Activated naive CD8-positive, alpha-beta T cell treated with anti-CD3 and anti-CD28 coated beads, Interleukin-2, amount 50 U/mL, for 24 hours (primary cell): ENCODE results near the gene SLC6A16.
"Not testable (repeated sequence)": the region's sequence is repeated elsewhere in the genome, so short reads cannot be mapped to it uniquely, and the experiment has no call there.

Source experiments
- ATAC-seq: fragments of 150-1000 bp; cut with Tn5 transposase; one replicate; pipeline ENCODE4 v1.10.0; 2021
- DNase-seq: peaks from one replicate; pipeline ENCODE4 v3.0.0; 2021
- H3K27ac Mint-ChIP-seq: one replicate; pipeline ENCODE4 v1.8.0; 2021; ENCODE audit warnings: mild to moderate bottlenecking, mixed read lengths
- H3K27me3 Mint-ChIP-seq: one replicate; pipeline ENCODE4 v1.8.0; 2021; ENCODE audit warnings: mixed read lengths
- H3K36me3 Mint-ChIP-seq: one replicate; pipeline ENCODE4 v1.8.0; 2021; ENCODE audit warnings: low read depth, mixed read lengths
- H3K4me1 Mint-ChIP-seq: one replicate; pipeline ENCODE4 v1.8.0; 2021; ENCODE audit warnings: mixed read lengths
- H3K4me3 Mint-ChIP-seq: one replicate; pipeline ENCODE4 v1.8.0; 2021; ENCODE audit warnings: mild to moderate bottlenecking, moderate library complexity, mixed read lengths
- H3K9me3 Mint-ChIP-seq: one replicate; pipeline ENCODE4 v1.8.0; 2021; ENCODE audit warnings: mixed read lengths

The SLC6A16 gene

GRCh38 chr19:49327878-49328544 lies 3.0 kb upstream of the SLC6A16 start:
- Mint-ChIP-seq H3K36me3 (peaks cover 12% of the 10 kb centered on the region), H3K27ac (peak overlapping the region; percentile 80), H3K4me3 (no peak overlapping the region), H3K9me3 (no peaks in the 10 kb centered on the region), H3K4me1 (peaks cover 65% of the 10 kb centered on the region), H3K27me3 (no peaks in the 10 kb centered on the region)
- ATAC-seq (peak; percentile 29), DNase-seq (peak; percentile 56)

- Mint-ChIP-seq H3K27me3 (no peaks in the 10 kb centered on the region), H3K27ac (peak overlapping the region; percentile 74), H3K36me3 (peaks cover 17% of the 10 kb centered on the region), H3K4me1 (peaks cover 47% of the 10 kb centered on the region), H3K4me3 (peak overlapping the region; percentile 1), H3K9me3 (no peaks in the 10 kb centered on the region)
- ATAC-seq (no peak), DNase-seq (no peak)
Observed at GRCh38 chr19:49326165-49326704, 1.2 kb upstream of the SLC6A16 start.

GRCh38 chr19:49325756-49326155 lies 765 bp upstream of the SLC6A16 start:
- H3K9me3 Mint-ChIP-seq, DNase-seq, ATAC-seq, H3K27me3 Mint-ChIP-seq, H3K27ac Mint-ChIP-seq, H3K4me3 Mint-ChIP-seq: not testable (repeated sequence)
- peaks cover 43% of the 10 kb centered on the region for H3K4me1 Mint-ChIP-seq
- peaks cover 14% of the 10 kb centered on the region for H3K36me3 Mint-ChIP-seq

GRCh38 chr19:49318296-49318695 lies 6.7 kb downstream of the SLC6A16 start:
- H3K4me1 Mint-ChIP-seq, result peaks cover 4% of the 10 kb centered on the region
- H3K27ac Mint-ChIP-seq, result no peak overlapping the region
- peaks cover 10% of the 10 kb centered on the region for H3K9me3 Mint-ChIP-seq
- no peak overlapping the region for H3K4me3 Mint-ChIP-seq
- H3K27me3 Mint-ChIP-seq, result no peaks in the 10 kb centered on the region
- ATAC-seq, result no peak
- peaks cover 18% of the 10 kb centered on the region for H3K36me3 Mint-ChIP-seq
- DNase-seq, result no peak

- Mint-ChIP-seq H3K27me3 (no peaks in the 10 kb centered on the region), H3K4me3 (no peak overlapping the region), H3K36me3 (peaks cover 14% of the 10 kb centered on the region), H3K27ac (no peak overlapping the region), H3K4me1 (peaks cover 4% of the 10 kb centered on the region), H3K9me3 (peaks cover 10% of the 10 kb centered on the region)
- DNase-seq (no peak), ATAC-seq (no peak)
Observed at GRCh38 chr19:49316284-49316683, 8.7 kb downstream of the SLC6A16 start.

GRCh38 chr19:49315111-49315510 lies 9.9 kb downstream of the SLC6A16 start:
- H3K36me3 Mint-ChIP-seq, result peaks cover 20% of the 10 kb centered on the region
- H3K9me3 Mint-ChIP-seq, result peaks cover 10% of the 10 kb centered on the region
- no peaks in the 10 kb centered on the region for H3K27me3 Mint-ChIP-seq
- peaks cover 4% of the 10 kb centered on the region for H3K4me1 Mint-ChIP-seq
- no peak overlapping the region for H3K27ac Mint-ChIP-seq
- ATAC-seq (no peak), DNase-seq (no peak)
- H3K4me3 Mint-ChIP-seq, result no peak overlapping the region

GRCh38 chr19:49309087-49309486 lies 15.9 kb downstream of the SLC6A16 start:
- Mint-ChIP-seq H3K4me3 (no peak overlapping the region), H3K4me1 (no peaks in the 10 kb centered on the region), H3K27ac (no peak overlapping the region), H3K27me3 (no peaks in the 10 kb centered on the region), H3K36me3 (peaks cover 6% of the 10 kb centered on the region), H3K9me3 (no peaks in the 10 kb centered on the region)
- DNase-seq (no peak), ATAC-seq (no peak)

GRCh38 chr19:49306734-49307133 lies 18.3 kb downstream of the SLC6A16 start:
- ATAC-seq, H3K27ac Mint-ChIP-seq, DNase-seq, H3K36me3 Mint-ChIP-seq, H3K4me1 Mint-ChIP-seq, H3K9me3 Mint-ChIP-seq, H3K27me3 Mint-ChIP-seq, H3K4me3 Mint-ChIP-seq: not testable (repeated sequence)

GRCh38 chr19:49301866-49302252 lies 23.1 kb downstream of the SLC6A16 start:
- Mint-ChIP-seq H3K27me3 (no peaks in the 10 kb centered on the region), H3K27ac (no peak overlapping the region), H3K4me3 (no peak overlapping the region), H3K9me3 (peaks cover 8% of the 10 kb centered on the region), H3K36me3 (no peaks in the 10 kb centered on the region), H3K4me1 (peaks cover 3% of the 10 kb centered on the region)
- DNase-seq (no peak), ATAC-seq (no peak)

GRCh38 chr19:49301165-49301865 lies 23.7 kb downstream of the SLC6A16 start:
- Mint-ChIP-seq H3K36me3 (no peaks in the 10 kb centered on the region), H3K9me3 (peaks cover 8% of the 10 kb centered on the region), H3K27me3 (no peaks in the 10 kb centered on the region), H3K4me3 (no peak overlapping the region), H3K27ac (no peak overlapping the region), H3K4me1 (peaks cover 3% of the 10 kb centered on the region)
- peak; percentile 88 for DNase-seq
- peak; percentile 99 for ATAC-seq

- not testable (repeated sequence) for H3K27me3 Mint-ChIP-seq, H3K4me3 Mint-ChIP-seq, DNase-seq, H3K9me3 Mint-ChIP-seq, ATAC-seq, H3K4me1 Mint-ChIP-seq, H3K36me3 Mint-ChIP-seq, H3K27ac Mint-ChIP-seq
Observed at GRCh38 chr19:49298653-49299052, 26.3 kb downstream of the SLC6A16 start.

- Mint-ChIP-seq H3K4me1 (peaks cover 3% of the 10 kb centered on the region), H3K4me3 (no peak overlapping the region), H3K36me3 (no peaks in the 10 kb centered on the region), H3K27ac (no peak overlapping the region), H3K9me3 (peaks cover under 1% of the 10 kb centered on the region), H3K27me3 (no peaks in the 10 kb centered on the region)
- no peak for ATAC-seq
- DNase-seq, result no peak
Observed at GRCh38 chr19:49297403-49297802, 27.6 kb downstream of the SLC6A16 start.

GRCh38 chr19:49295208-49295880 lies 29.6 kb downstream of the SLC6A16 start:
- Mint-ChIP-seq H3K4me1 (no peaks in the 10 kb centered on the region), H3K9me3 (no peaks in the 10 kb centered on the region), H3K4me3 (no peak overlapping the region), H3K27me3 (no peaks in the 10 kb centered on the region), H3K36me3 (no peaks in the 10 kb centered on the region), H3K27ac (no peak overlapping the region)
- ATAC-seq, result no peak
- no peak for DNase-seq

GRCh38 chr19:49294401-49294800 lies 30.6 kb downstream of the SLC6A16 start:
- Mint-ChIP-seq H3K4me3 (no peak overlapping the region), H3K36me3 (no peaks in the 10 kb centered on the region), H3K4me1 (no peaks in the 10 kb centered on the region), H3K27ac (no peak overlapping the region), H3K9me3 (no peaks in the 10 kb centered on the region), H3K27me3 (no peaks in the 10 kb centered on the region)
- DNase-seq (no peak), ATAC-seq (no peak)

GRCh38 chr19:49290517-49290916 lies 34.5 kb downstream of the SLC6A16 start:
- H3K27me3 Mint-ChIP-seq, result peaks cover 3% of the 10 kb centered on the region
- H3K9me3 Mint-ChIP-seq, result peaks cover 3% of the 10 kb centered on the region
- no peak overlapping the region for H3K27ac Mint-ChIP-seq
- no peak for DNase-seq
- no peaks in the 10 kb centered on the region for H3K36me3 Mint-ChIP-seq
- H3K4me3 Mint-ChIP-seq, result no peak overlapping the region
- H3K4me1 Mint-ChIP-seq, result no peaks in the 10 kb centered on the region
- ATAC-seq, result no peak
